Activated CD8-positive, alpha-beta memory T cell treated with anti-CD3 and anti-CD28 coated beads for 36 hours (primary cell): ENCODE data around the gene TAF8. TPM values are rescaled to one million over a fixed set of nuclear protein-coding genes. Genes with fewer than 3 reads are reported as not detected.

Source experiments
- CTCF ChIA-PET: fragments of 350-600 bp; sonication (Branson Sonifier 250); formaldehyde crosslinking; loops from one replicate; lab custom pipeline; 2021; ENCODE audit warnings: antibody characterized with exemption; lab: Charles Lee
- POLR2A ChIA-PET: fragments of 350-600 bp; sonication (Branson Sonifier 250); formaldehyde crosslinking; loops from one replicate; lab custom pipeline; 2021; ENCODE audit warnings: antibody characterized with exemption; lab: Charles Lee
- total RNA-seq, 2 experiments: library from RNA; stranded (reverse); gene quantifications; one replicate each; pipeline ENCODE4 v1.2.3, GENCODE V29; 2021

Gene TAF8
- total RNA-seq, 2 experiments from 2014 or later, result 42.9 to 45.7 TPM

DNA sequence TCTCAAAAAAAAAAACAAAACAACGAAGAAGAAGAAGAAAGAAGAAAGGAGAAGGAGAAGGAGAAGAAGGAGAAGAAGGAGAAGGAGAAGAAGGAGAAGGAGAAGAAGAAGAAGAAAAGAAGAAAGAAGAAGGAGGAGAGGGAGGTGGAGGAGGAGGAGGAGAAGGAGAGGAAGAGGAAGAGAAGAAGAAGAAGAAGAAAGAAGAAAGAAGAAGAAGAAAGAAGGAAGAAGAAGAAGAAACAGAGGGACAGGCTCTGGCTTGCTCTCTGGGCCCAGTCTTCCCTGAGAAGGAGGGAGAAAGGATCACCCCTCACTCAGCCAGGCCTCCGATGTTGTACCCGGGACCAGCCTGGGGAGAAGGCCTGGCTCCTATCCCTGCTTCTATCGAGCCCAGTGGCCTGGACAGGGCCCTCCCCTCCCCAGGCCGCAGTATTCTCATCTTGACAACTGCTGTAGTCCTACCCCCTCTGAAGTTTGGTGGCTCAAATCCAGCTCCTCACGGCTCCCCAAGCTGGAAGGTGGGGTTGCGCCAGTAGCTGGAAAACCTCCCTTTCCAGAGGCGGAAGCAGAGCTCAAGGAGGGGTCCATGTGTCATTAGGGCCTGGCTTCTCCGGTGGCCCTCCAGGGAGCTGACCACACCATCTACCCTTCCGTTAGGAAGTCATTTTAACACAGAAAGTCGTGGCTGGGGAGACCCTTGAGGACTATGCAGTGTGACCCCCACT lies 73.2 kb downstream of the TAF8 start:
- CTCF ChIA-PET, result interaction anchor here (0.7 kb wide), 1 partner anchor 630 kb away, joined by 3 read pairs; no protein-coding TSS in a partner anchor

DNA sequence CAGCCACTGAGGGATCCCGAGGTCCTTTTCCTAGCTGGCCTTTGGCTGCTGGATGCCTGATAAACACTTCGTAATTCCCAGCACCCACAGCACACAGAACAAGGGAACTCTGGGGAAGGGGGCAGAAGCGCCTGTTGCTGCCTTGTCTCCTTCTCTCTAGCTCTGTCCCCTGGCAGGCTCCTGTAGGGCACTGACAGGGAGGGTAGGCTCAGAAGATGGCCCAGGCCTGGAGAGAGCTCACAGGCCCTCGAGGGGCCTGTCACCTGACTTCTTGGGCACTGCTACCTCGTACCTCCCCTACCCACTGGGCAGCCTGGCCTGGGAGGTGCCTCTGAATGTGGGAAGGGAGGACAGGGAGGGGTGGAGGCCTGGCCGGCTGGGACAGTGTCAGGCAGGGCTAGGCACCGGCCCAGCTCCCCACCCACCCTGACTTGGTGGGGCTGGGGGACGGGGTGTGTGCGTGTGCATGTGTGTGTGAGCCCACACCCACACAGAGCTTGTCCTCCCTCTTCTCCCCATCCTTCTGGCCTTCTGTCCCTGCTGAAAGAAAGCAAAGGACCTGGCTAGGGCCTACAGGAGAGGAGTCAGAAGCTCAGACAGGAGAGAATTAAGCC lies 74.0 kb downstream of the TAF8 start:
- POLR2A ChIA-PET, result no interaction called here

More for the DNA sequence above, 73.2 kb downstream of the TAF8 start:
- POLR2A ChIA-PET, result no interaction called here

DNA sequence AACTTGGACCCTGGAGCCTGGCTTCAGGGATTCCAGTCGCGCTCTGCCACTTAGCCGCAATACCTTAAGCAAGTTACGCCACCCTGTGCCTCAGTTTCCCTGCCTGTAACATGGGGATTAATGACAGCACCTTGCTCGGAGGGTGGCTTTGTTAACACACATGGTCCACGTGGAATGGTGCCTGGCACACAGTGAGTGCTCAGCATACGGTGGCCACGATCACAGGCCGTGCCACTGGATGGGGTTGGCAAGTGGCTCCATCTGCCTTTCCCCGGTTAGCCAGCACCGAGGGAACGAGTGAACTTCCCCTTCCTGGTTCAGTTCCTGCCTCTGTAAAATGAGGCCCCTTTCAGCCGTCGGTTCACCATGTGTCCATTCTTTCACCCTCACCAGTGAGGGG lies 74.9 kb downstream of the TAF8 start:
- ChIA-PET CTCF (no interaction called here), POLR2A (no interaction called here)

More for the DNA sequence above, 74.0 kb downstream of the TAF8 start:
- CTCF ChIA-PET, result no interaction called here

DNA sequence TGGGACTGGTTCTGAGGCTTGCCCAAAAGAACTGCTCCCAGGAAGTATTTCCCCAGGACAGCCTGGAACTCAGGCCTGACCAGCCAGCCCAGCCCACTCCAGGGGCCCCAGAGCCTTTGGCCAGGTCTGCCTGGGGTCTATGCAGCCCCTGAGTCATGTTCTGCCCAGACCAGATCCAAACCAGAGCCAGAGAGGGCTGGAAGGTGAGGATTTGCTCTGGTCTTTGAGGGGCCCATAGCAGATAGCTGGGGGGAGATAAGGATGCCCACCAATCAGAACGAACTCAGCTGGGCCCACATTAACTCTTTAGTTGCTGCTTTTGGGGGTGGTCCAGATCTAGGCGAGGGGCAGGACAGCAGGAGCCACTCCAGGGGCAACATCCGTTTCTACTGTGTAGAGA lies 75.3 kb downstream of the TAF8 start:
- POLR2A ChIA-PET, result no interaction called here
- CTCF ChIA-PET, result no interaction called here

DNA sequence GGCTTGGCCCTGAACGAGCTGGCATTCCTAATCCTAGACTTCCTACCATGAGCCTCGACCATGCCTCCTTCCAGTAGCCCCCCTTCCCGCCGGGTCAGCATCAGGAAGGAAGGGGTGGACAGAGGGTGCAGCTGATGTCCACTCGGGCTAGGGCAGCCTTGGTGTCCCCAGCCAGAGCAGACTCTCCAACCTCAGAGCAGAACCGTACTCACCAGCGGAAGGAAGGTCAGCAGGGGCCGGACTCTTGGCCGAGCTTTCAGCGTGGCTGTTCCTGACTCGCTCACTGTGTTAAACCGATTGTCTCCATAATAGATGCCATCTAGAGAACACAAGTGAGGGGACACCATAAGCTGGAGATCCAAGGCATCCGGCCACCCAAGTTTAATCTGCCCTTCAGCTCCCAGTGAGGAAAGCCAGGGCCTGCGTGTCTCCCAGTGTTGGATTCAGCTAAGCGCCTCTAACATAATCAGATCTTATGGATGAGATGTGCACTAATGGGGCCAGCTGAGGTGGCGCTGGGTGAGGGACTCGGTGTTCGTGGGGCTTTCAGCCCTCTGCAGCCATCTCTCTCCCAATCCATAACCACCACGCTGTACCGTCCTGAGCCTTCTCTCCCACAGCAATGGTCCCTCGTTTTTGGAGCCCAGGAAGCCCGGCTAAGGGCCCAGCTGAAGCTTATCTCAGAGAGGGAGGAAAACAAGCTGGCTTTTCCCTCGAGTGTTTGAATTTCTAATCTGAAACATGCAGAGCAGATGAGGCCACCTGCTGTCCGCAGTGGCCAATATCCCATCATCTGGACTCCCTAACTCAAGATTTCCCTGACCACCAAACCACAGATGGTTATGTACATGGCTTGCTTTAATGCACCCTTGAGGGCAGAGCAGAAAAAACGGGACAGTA lies 78.4 kb downstream of the TAF8 start:
- CTCF ChIA-PET, result interaction anchor here (0.7 kb wide), 1 partner anchor 272 kb away, joined by 3 read pairs; no protein-coding TSS in a partner anchor
- POLR2A ChIA-PET, result no interaction called here

DNA sequence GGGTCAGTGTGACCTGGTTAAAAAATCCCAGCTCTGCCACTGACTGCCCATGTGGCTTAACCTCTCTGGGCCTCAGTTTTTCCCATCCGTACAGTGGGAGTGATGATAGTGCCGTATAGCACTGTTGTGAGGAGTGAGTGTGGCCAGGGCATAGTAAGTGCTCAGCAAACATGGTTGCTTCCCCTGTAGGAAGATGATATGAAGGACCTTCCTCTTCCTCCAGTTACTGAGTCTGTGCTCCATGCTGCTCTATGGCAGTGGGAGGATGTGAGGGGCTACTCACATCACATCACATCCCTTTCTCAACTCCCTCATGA lies 79.0 kb downstream of the TAF8 start:
- ChIA-PET CTCF (no interaction called here), POLR2A (no interaction called here)

DNA sequence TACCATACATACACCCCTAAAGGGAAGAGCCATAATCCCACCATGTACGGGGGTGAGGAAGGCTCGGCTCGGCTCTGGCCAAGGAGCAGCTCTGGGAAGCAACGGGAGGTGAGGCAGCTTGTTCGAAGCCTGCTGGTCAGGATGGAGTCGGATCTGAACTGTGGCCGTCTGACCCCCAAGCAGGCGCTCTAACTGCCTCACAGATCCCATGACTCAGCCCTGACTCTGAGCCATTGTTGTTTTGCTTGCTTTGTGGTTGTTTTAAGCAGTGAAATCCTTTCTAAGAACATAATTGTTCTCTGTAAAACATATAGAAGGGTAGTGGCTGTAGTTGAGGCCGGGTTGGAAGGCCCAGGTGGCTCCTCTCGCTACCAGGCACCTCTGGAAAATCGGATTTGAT lies 81.2 kb downstream of the TAF8 start:
- CTCF ChIA-PET, result interaction anchor here (1.5 kb wide), 1 partner anchor 27 kb away, joined by 3 read pairs; no protein-coding TSS in a partner anchor
- POLR2A ChIA-PET, result no interaction called here

DNA sequence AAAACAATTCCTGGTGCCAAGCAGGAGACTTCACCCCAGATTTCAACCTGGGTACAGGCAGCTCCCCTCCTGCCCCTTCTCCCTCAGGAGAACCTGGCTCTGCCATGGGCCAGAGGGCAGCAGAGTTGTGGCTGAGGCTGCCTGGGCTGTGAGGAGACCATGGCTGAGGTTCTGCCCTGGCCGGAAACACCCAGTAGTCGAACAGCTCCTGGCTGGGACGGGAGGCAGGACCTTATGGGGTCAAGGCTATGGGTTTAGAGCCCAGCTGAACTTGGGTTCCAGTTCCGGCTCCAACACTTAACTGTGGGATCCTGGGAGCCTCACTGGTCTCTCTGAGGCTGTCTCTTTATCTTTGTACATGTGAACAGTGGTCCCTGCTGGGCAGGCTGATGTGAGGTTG lies 83.6 kb downstream of the TAF8 start:
- CTCF ChIA-PET, result interaction anchor here (1.8 kb wide), 1 partner anchor 12 kb away, joined by 4 read pairs; no protein-coding TSS in a partner anchor
- POLR2A ChIA-PET, result no interaction called here

DNA sequence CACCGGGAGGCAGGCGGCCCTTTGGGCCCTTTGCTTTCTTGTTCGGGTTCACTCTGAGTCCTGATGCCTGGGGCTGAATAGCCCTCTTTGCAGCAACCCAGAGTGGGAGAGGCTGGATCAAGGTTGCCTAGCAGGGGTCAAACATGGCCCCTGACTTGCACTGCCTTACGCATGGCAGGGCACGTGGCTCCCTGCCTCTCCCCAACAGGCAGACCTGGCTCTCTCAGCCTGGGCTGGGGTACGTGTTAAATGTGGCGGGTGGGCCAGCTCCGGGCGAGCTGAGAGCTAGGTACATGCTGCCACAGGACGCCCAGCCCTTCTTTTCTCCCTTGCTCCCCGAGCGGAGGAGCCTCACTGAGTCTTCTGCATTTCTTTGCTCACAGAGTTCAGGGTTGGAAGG lies 84.8 kb downstream of the TAF8 start:
- CTCF ChIA-PET, result interaction anchor here (0.6 kb wide), 1 partner anchor 934 kb away, joined by 5 read pairs; no protein-coding TSS in a partner anchor
- POLR2A ChIA-PET, result no interaction called here

DNA sequence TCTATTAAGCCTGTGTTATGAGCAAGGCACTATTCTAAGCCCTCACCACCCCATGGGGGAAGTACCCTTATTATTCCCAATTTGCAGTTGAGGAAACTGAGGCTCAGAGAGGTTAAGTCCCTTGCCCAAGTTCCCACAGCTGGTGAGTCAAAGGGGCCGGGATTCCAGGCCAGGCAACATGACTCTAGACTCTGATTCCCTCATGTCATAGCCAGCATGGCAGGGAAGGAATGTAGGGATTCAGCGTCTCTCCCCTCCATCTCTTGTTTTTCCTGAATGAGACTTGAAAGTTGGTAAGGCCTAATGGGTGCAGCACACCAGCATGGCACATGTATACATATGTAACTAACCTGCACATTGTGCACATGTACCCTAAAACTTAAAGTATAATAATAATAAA lies 85.4 kb downstream of the TAF8 start:
- CTCF ChIA-PET, result interaction anchor here (0.6 to 1.1 kb wide), 2 partner anchors 26 to 934 kb away, joined by 3 to 5 read pairs; no protein-coding TSS in a partner anchor
- POLR2A ChIA-PET, result no interaction called here

DNA sequence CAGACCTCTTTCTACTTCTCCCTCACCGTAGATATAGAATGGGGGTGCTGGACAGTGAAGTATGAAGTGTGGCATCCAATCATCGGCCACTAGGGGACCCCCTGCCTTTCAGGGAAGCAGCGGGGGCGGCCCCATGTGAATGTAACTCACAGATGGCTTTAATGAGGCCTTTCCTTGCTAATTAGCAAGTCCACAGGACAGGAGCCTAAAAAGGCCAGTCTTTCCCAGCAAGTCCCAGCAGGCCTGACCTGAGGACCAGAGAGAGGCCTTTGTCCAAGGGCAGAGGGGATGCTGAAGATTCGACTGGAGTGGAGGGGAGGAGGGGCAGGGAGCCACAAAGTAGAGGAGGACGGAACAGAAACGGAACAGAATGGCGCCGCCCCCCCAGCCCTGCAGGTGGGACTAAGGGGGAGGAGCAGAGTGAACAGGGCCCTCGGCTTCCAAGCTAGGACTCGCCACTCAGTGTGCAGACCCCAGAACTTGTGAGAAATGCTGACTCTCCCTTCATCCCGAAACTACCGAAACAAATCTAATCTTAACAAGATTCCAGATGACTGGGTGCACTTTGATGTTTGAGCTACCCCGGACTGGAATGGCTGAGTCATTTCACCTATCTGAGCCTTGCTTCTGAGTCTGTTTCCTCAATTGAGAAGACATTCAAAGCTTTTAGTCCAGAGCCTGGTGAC lies 86.3 kb downstream of the TAF8 start:
- ChIA-PET CTCF (interaction anchor here (1.1 to 1.3 kb wide), 3 partner anchors 25 to 32 kb away, joined by 3 to 6 read pairs (median 4); no protein-coding TSS in a partner anchor), POLR2A (no interaction called here)

Other genes starting within 250 kb of the TAF8 start
- gene USP49, start 155.1 kb upstream of the TAF8 start, total RNA-seq, result 1 to 10 TPM; 5.8 to 6.0 TPM
- gene MED20, start 129.4 kb upstream of the TAF8 start, total RNA-seq, result 10 to 100 TPM; 17.5 to 22.1 TPM
- 10 to 100 TPM; 83.7 to 85.2 TPM for gene BYSL, start 129.0 kb upstream of the TAF8 start, total RNA-seq
- 100 to 1,000 TPM; 356 to 367 TPM for gene CCND3, start 108.7 kb upstream of the TAF8 start, total RNA-seq
- gene C6orf132, start 92.1 kb downstream of the TAF8 start, total RNA-seq, result under 1 TPM; 0.21 to 0.23 TPM
- not detected for gene GUCA1A, start 122.8 kb downstream of the TAF8 start, total RNA-seq
- 1 to 10 TPM in 1 of 2 experiments, under 1 TPM in 1; 0.92 to 1.6 TPM for gene GUCA1B, start 144.4 kb downstream of the TAF8 start, total RNA-seq
- 10 to 100 TPM; 49.2 to 53.2 TPM for gene MRPS10, start 167.3 kb downstream of the TAF8 start, total RNA-seq